Measurements from ENCODE around the gene PLA2G12B.
"Not testable (repeated sequence)": the region's sequence is repeated elsewhere in the genome, so short reads cannot be mapped to it uniquely, and the experiment has no call there.

Gene PLA2G12B, protein sequence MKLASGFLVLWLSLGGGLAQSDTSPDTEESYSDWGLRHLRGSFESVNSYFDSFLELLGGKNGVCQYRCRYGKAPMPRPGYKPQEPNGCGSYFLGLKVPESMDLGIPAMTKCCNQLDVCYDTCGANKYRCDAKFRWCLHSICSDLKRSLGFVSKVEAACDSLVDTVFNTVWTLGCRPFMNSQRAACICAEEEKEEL

DNA sequence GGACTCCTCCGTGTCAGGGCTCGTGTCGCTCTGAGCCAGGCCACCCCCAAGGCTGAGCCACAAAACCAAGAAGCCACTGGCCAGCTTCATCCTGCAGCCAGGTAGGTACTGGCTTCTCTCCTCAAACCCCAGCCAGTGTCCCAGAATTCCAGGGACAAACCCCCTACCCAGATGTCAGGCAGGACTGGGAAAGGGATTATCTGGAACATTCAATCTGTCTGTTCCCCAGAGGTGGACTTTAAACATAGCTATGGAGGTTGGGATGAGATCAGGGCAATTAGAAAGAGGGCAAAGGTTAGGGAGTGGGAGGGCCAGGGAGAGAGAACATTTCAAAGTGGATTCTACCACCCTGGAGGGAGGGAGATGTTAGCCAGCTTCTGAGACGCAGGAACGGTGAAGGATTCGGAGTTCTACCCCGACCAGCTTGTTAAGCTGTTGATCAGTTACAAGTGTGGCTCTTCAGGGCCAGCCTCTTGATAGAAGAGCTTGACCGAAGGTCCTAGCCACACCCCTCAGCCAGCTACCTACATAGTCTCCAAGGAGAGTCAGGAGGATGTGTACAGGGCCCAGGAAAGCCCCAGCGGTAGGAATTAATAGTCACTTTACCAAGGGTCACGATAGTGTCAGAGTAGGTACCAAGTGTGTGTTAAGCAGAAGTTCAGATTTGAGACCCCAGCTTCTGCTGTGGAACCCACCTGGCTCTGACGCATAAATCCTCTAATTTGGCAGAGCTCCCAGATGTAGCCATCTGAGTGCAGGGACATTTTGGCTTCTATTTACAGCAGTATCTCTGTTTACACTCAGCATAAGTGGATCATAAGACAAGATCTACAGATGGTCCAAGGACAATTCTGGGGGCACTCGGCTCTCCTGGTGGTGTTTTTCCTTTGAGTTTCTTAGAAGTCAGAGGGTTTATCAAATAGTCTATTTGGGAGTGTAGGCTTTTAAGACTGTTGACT, at the start of gene PLA2G12B:
TSS of gene PLA2G12B (minus strand) at position 211 of the 959 bp plus-strand sequence. CDS start at position 90, 121 bp downstream.
- DNase-seq = no peak

DNA sequence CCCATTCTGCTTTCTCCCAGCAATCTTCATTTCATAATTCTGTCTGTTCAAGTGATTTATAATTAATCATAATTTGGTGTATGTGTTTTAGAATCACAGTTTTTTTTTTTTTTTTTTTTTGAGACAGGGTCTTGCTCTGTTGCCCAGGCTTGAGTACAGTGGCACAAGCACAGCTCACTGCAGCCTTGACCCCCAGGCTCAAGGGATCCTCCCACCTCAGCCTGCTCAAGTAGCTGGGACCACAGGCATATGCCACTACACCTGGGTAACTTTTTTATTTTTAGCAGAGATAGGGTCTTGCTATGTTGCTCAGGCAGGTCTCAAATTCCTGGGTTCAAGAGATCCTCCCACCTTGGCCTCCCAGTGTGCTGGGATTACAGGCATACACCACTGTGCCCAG, 49.2 kb upstream of the PLA2G12B start:
- no peak for DNase-seq

DNA sequence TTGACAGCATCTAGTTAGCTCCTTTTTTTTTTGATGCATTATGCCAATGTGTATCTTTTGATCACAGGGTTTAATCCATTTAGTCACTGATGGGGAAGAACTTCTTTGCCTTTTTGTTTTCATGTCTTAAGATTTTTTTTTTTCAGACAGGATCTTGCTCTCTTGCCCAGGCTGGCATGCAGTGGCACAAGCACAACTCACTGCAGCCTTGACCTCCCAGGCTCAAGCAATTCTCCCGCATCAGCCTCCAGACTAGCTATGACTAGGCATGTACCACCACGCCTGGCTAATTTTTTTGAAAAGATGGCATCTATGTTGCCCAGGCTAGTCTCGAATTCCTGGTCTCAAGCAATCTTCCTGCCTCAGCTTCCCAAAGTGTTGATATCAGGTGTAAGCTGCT, 46.4 kb upstream of the PLA2G12B start:
- DNase-seq = no peak

DNA sequence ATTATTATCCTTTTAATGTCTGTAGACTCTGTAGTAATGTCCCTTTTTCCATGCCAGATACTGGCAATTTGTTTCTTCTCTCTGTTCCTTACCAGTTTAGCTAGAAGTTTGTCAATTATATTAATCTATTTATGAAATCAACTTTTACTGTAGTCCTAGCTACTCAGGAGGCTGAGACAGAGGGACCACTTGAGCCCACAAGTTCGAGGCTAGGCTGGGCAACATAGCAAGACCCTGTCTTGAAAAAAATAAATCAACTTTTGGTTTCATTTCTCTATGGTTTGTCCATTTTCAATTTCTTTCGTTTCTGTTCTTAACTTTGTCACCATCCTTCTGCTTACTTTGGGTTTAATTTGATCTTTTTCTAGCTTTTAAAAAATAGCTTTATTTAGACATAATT, 42.5 kb upstream of the PLA2G12B start:
- DNase-seq = no peak

DNA sequence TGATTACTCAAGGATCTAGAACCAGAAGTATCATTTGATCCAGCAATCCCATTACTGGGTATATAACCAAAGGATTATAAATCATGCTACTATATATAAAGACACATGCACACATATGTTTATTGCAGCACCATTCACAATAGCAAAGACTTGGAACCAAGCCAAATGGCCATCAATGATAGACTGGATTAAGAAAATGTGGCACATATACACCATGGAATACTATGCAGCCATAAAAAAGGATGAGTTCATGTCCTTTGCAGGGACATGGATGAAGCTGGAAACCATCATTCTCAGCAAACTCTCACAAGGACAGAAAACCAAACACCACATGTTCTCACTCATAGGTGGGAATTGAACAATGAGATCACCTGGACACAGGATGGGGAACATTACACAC, 40.9 kb upstream of the PLA2G12B start:
- DNase-seq = not testable (repeated sequence)

DNA sequence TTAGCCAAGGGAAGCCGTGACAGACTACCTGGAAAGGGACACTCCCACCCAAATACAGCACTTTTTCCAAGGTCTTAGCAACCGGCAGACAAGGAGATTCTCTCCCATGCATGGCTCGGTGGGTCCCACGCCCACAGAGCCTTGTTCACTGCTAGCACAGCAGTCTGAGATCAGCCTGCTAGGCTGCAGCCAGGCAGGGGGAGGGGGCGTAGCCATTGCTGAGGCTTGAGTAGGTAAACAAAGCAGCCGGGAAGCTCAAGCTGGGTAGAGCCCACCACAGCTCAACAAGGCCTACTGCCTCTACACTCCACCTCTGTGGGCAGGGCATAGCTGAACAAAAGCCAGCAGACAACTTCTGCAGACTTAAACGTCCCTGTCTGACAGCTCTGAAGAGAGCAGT, 35.2 kb upstream of the PLA2G12B start:
- DNase-seq = not testable (repeated sequence)

DNA sequence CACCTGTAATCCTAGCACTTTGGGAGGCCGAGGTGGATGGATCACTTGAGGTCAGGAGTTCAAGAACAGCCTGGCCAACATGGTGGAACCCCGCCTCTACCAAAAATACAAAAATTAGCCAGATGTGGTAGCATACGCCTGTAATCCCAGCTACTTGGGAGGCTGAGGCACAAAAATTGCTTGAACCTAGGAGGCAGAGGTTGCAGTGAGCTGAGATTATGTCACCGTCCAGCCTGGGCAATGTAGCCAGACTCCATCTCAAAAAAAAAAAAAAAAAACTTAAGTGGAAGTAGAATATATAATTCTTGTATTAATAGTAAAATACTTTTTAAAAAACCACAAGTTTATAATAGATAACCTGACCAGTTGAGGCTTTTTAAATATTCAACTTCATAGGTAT, 30.0 kb upstream of the PLA2G12B start:
- not testable (repeated sequence) for DNase-seq

DNA sequence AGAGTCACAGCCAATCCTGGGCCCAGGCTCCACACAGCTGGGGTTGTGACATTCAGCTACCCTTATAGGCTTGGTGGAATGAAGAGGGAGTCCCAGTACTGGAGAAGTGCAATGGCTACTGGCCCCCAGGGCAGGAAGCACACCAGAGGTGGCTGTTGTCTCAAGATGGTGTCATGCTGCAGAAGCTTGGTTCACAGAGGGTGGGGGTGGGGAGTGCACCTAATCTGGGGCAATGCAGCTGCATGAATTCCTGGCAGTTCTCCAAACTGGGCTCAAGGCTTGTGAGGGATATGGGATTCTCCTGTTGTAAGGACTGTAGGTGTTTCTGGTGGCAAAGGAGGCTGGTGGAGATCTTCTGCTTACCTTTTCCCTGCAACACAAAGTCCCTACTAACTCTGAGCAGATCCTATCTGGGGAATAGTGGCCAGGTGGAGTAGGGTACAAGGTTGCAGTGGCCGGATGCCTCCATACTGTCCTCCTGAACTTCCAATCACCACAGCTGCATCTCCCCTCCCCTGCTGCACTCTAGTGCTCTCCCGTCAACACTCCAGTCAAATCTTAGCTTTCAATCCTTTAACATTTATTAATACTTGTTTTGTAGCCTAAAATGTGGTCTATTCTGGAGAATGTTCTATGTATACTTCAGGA, 27.4 kb upstream of the PLA2G12B start:
- DNase-seq = no peak

DNA sequence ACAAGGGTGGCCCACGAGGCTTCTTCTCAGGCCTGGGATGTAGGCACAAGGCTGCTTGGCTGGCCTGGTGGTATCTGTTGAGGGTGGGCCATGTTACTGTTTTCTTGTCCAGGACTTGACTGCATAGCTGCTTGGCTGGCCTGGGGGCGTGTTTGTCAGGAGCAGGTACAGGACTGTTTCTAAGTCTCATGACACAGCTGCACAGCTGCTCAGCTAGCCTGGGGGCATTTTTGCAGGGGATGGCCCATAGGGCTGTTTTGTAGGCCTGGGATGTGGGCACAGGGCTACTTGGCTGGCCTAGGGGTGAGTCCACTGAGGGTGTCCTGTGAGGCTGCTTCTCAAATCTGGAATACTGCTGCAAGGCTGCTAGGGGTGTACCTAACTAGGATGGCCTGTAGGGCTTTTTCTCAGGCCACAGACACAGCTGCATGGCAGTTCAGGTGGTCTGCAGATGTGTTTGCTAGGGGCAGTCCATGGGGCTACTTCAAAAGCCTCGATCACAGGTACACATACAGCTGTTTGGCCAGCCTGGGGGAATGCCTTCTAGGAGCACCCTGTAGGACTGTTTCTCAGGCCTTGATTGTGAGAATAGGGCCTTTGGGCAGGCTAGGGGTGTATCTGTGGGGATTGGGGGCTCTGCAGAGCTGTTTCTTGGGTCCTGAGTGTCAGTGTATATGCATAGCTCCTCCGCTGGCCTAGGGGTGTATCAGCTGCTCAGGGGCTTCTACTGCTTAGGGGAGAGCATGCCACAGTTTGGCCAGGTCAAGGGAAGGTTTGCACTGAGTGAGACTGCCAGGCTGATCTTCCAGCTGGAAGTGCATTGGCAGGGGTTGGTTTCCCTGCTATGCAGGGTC, 26.6 kb upstream of the PLA2G12B start:
- no peak for DNase-seq

DNA sequence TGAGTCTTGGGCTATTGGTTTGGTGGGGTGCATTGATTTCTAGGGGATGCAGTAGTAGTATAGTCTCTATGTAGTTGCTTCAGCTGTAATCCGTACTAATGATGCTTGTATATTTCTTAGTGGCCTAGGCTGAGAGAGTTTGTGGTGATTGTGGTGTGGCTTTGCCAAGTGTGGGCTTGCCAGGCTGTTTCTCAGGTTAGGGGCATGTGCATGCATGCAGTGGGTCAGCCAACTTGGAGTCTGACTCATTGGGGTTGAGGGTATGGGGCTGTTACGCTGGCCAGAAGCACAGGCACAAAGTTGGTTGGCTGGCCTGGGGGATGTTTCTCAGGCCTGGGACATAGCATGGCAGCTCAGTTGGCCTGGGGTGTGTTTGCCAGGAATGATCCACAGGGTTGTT, 25.7 kb upstream of the PLA2G12B start:
- DNase-seq = no peak

DNA sequence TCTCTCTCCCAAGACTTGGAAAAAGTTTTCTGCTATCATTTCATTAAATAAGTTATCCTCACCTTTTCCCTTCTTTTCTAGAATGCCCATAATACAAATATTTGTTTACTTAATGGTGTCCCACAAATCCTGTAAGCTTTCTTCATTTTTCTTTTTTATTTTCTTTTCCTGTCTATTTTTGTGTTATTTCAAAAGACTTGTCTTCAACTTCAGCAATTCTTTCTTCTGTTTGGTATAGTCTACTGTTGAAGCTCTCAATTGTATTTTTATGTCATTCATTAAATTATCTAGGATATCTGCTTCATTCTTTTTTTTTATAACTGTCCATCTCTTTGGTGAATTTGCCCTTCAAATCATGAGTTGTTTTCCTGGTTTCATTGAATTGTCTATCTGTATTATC, 25.1 kb upstream of the PLA2G12B start:
- DNase-seq = no peak

DNA sequence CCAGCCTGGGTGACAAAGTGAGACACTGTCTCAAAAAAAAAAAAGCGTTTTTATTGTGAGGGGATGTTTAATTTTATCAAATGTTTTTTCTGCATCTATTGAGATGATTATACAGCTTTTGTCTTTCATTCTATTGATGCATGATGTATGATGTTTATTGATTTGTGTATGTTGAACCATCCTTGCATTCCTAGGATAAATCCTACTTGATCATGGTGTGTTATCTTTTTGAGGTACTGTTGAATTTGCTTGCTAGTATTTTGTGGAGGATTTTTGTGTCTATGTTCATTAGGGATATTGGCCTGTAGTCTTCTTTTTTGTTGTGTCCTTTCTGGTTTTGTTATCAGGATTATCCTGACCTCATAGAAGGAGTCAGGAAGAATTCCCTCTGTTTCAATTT, 22.3 kb upstream of the PLA2G12B start:
- DNase-seq = no peak

DNA sequence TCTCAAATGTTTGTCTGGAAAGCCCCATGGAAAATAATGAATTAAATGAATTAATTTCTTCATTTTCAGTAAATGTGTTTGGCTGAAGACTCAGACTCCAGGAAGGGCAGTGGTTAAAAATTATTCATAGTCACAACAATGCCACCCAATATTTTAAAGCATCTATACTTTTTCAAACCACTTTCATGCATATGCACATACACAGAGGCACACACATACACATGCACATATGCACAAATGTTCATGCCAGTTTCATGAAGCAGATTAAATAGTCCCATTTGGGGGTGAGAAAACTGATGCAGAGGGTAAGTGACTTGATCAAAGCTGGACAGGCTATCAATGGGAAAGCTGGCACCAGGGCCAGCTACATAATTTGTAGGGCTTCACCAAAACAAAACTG, 1.4 kb upstream of the PLA2G12B start:
- DNase-seq = no peak

DNA sequence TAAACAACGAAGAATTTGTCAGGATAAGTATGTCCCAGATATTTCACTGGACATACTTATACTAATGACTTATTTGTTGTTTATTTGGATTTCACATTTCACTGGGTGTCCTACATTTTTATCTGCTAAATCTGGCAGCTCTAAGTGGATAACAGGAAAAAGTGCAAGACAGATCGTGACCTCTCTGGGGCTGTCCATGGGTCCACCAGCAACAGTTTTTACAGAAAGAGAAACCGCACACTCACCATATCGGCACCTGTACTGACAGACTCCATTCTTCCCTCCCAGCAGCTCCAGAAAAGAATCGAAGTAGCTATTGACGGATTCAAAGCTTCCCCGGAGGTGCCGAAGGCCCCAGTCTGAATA, 393 bp downstream of the PLA2G12B start:
- no peak for DNase-seq

DNA sequence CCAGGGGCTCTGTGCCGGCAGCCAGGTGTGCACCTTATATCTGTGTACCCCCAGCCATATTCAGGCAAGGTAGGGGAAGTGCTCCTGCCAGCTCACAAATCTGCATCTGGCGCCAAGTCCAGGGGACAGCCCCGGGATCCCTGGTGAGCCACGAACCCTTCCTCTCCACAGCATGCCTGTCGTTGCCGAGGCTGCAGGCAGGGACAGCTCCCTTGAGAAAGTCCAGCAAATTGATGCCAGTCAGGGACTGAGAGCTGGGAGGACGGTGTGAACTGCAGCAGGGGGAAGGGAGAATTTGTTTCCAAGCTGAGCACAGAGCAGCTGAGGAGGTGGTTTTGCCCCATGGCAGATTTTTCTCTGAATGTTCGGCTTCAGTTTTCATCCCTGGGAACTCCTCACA, 919 bp downstream of the PLA2G12B start:
- DNase-seq = no peak

DNA sequence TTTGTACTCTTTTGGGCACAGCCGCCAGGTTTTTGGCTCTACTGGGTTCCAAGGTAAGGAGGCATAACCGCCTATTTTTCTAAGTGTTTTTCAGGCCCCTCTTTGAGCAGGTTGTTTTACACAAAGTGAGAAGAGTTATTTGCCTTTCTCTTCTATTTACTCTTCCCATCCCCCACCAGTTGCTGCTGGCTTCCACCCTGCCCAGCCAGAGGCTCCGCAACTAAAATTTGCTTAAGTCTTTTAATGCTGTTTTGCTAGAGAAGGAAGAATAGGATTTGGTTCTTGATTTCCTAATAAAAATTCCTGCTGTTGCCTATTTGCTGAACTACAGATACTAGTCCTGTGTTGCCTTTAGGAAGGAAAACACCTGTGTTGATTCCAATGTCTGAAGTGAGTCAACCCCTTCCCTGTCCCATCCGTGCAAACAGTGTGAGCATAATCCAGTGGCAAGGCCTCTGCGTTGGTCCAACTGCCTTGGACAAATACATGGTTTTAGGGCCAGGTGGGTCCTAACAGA, 1.9 kb downstream of the PLA2G12B start:
- DNase-seq = no peak

DNA sequence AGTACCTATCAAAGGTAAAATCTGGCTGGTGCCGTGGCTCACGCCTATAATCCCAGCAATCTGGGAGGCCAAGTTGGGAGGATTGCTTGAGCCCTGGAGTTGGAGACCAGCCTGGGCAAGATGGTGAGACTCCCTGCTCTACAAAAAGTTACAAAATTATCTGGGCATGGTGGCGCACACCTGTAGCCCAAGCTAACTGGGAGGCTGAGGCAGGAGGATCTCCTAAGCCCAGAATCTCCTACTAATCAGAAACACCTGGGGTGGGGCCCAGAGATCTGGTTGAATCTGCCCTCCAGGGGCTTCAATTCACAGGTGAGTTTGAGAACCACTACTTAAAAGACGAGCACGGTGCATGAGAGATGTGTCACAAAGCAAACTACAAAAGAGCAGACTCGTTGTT, 2.4 kb downstream of the PLA2G12B start:
- DNase-seq = no peak

DNA sequence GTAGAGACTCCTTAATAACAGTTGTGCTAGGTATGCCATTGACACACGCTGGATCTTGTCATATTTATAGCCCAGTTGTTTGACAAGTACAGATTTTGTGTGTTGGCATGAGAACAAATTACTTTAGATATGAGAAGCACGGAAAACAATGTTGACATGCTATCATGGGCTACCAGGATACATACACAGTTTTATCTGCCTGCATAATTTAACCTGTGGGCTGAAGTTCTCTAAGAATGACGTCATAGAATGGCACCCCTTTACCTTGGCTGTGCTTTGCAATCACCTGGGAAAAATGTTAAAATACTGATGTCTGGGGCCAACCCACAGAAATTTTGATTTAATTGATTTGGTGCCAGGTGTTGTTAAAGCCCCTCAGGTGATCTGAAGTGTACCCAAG, 2.8 kb downstream of the PLA2G12B start:
- DNase-seq = no peak

DNA sequence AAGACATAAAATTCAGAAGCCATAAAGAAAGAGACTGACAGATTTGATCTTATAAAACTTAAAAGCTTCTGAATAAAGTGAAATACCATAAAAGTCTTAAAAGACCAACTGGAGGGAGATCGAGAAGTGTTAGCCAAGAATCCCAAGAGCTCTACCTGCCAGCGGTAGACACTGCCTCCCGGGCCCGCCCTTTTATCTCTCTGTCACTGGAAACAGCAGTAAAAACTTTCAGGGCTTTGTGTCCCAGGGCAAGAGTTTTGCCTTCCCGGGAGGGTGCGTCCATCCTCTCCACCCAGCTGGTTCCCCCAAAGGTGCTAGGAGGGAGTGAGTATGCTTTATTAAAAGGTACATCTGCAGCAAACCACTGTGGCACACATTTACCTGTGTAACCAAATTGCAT, 5.8 kb downstream of the PLA2G12B start:
- no peak for DNase-seq

DNA sequence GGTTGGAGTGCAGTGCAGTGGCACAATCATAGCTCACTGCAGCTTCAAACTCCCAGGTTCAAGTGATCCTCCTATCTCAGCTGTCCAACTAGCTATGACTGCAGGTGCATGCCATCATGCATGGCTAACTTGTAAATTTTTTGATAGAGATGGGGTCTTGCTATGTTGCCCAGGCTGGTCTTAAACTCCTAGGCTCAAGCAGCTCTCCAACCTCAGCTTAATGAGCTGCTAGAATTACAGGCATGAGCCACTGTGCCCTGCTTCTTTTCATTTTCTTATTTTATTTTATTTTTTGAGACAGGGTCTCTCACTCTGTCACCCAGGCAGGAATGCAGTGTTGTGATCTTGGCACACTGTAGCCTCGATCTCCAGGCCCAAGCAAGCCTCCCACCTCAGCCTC, 7.6 kb downstream of the PLA2G12B start:
- no peak for DNase-seq

DNA sequence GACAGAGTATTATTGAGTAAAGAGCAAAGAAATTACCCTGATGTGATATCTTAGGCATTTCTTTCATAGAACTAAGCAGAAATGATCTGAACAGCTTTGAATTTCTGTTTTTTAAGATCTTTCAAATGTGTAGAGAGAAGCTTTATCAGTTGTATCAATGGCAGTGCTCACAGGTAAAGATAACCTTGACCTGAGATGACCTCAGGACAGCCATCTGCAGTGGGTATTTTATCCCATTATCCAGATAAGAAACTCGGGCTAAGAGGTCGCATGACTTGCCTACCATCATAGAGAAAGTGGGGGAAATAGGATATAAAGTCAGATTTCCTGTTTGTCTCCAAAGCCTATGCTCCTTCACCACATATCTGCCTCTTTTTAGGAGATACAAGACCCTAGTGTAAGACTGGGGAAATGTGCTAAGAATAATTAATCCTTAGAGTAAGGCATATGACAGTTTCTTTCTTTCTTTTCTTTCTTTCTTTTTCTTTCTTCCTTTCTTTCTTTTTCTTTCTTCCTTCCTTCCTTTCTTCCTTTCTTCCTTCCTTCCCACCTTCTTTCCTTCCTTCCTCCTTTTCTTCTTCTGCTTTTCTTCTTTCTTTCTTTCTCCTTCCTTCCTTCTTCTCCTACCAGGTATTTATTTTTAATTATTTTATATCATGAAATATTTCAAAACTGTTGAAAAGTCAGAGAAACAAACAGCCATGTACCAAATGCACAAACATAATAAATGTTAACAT, 10.9 kb downstream of the PLA2G12B start:
- DNase-seq = no peak

DNA sequence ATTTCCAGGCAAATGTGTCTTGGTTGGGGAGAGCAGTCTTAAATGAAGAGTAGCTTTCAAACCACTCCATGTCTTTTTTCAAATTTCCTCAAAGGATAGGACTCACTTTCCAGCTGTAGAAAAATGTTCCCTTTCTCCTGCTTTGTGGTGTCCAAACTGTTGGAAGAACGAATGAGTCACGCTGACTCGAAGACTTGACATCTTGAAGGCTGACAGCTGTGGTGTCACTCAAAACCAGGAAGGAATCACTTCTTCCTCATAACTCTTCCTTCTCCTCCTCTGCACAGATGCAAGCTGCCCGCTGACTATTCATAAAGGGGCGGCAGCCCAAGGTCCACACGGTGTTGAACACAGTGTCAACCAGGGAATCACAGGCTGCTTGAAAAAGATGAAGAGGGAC, 19.2 kb downstream of the PLA2G12B start:
- DNase-seq = no peak
